Tibial artery (tissue), 4 donors: ENCODE data around the gene SBNO2.
"Not testable (repeated sequence)": the region's sequence is repeated elsewhere in the genome, so short reads cannot be mapped to it uniquely, and the experiment has no call there.

Experiments used
- DNase-seq, 2 donors: peaks; one replicate each; pipeline ENCODE4 v3.0.0-alpha.2; 2019
- H3K27ac ChIP-seq, 2 donors: fragments of 200-600 bp; sonication (generic) in 1 of 2; 1 replicate in 1 of 2; 2 replicates in 1 of 2; pipeline ENCODE4 v1.5.1; 2018 to 2019; ENCODE audit warnings: mild to moderate bottlenecking in 1 of 2
- H3K27me3 ChIP-seq, 2 donors: fragments of 200-600 bp; sonication (generic) in 1 of 2; one replicate each; pipeline versions ENCODE4 v1.5.1 to v1.6.0; 2016 to 2019
- H3K36me3 ChIP-seq, 3 donors: fragments of 200-600 bp; sonication (generic) in 2 of 3; one replicate each; pipeline ENCODE4 v1.5.1; 2016 to 2019; ENCODE audit warnings: mild to moderate bottlenecking in 2 of 3
- H3K4me1 ChIP-seq, 4 donors: fragments of 200-600 bp; sonication (generic) in 2 of 4; 1 replicate in 3 of 4; 2 replicates in 1 of 4; pipeline ENCODE4 v1.5.1; 2016 to 2019
- H3K4me3 ChIP-seq, 2 donors: fragments of 200-600 bp; sonication (generic) in 1 of 2; 1 replicate in 1 of 2; 2 replicates in 1 of 2; pipeline ENCODE4 v1.5.1; 2018 to 2019; ENCODE audit warnings: mild to moderate bottlenecking in 2 of 2
- H3K9me3 ChIP-seq, 3 donors: fragments of 200-600 bp; sonication (generic) in 1 of 3; one replicate each; pipeline ENCODE4 v1.5.1; 2016 to 2019
- CTCF ChIP-seq, 2 experiments: fragments of 200-600 bp in 1 of 2; fragments of 450-650 bp in 1 of 2; IDR thresholded peaks; one replicate each; pipeline ENCODE4 v1.5.1; 2017 to 2019; ENCODE audit warnings: antibody characterized with exemption in 2 of 2, mild to moderate bottlenecking in 1 of 2, moderate library complexity in 1 of 2
- intact Hi-C: fragments of 100-400 bp; cut with DNase I; formaldehyde crosslinking; loops from one replicate; pipeline ENCODE4 v1.15.0; 2023; ENCODE audit warnings: low total_unique reads

SBNO2 gene

GRCh38 chr19:1210227-1210538 is 36.1 kb upstream of the SBNO2 start:
- no peak for TF ChIP-seq CTCF (IDR thresholded peaks at IDR 0.05)
- peaks cover 0 to 69% (median 57%) of the 10 kb centered on the region in 4 donors for H3K4me1 ChIP-seq
- no peaks in the 10 kb centered on the region for H3K9me3 ChIP-seq
- H3K4me3 ChIP-seq: no peak overlapping the region
- peak overlapping the region in 1 of 2 donors; percentile 32 for H3K27ac ChIP-seq
- DNase-seq: no peak
- intact Hi-C loops: no loop called here
- peaks cover 0 to 7% (median 0%) of the 10 kb centered on the region in 3 donors for H3K36me3 ChIP-seq
- H3K27me3 ChIP-seq: no peaks in the 10 kb centered on the region

GRCh38 chr19:1208830-1209229 is 34.8 kb upstream of the SBNO2 start:
- H3K27me3 ChIP-seq, H3K4me3 ChIP-seq, DNase-seq, H3K9me3 ChIP-seq, H3K36me3 ChIP-seq, intact Hi-C loops: not testable (repeated sequence)
- Histone ChIP-seq H3K27ac (peak overlapping the region; percentile 16 to 32), H3K4me1 (peaks cover 0 to 60% (median 48%) of the 10 kb centered on the region in 4 donors)

- H3K36me3 ChIP-seq: peaks cover 0 to 7% (median 0%) of the 10 kb centered on the region in 3 donors
- peak overlapping the region; percentile 88 for H3K27ac ChIP-seq
- no peaks in the 10 kb centered on the region for H3K9me3 ChIP-seq
- DNase-seq: no peak
- no peaks in the 10 kb centered on the region for H3K27me3 ChIP-seq
- intact Hi-C loops: no loop called here
- TF ChIP-seq CTCF (IDR thresholded peaks at IDR 0.05): no peak
- H3K4me3 ChIP-seq: peak overlapping the region; percentile 67 to 76
- peaks cover 0 to 51% (median 35%) of the 10 kb centered on the region in 4 donors for H3K4me1 ChIP-seq
Measured at GRCh38 chr19:1206864-1207450, 32.9 kb upstream of the SBNO2 start.

GRCh38 chr19:1206150-1206863 is 32.2 kb upstream of the SBNO2 start:
- Histone ChIP-seq H3K27me3 (no peaks in the 10 kb centered on the region), H3K9me3 (no peaks in the 10 kb centered on the region), H3K4me1 (peaks cover 0 to 46% (median 30%) of the 10 kb centered on the region in 4 donors), H3K36me3 (peaks cover 0 to 7% (median 0%) of the 10 kb centered on the region in 3 donors), H3K27ac (peak overlapping the region; percentile 88), H3K4me3 (peak overlapping the region; percentile 67 to 76)
- intact Hi-C loops: no loop called here
- TF ChIP-seq CTCF (IDR thresholded peaks at IDR 0.05): no peak
- no peak for DNase-seq

GRCh38 chr19:1205114-1206099 is 31.3 kb upstream of the SBNO2 start, which contains the start of gene STK11:
Gene STK11 (plus strand): TSS chr19:1205778. CDS start chr19:1206914, 1,136 bp downstream.
- Histone ChIP-seq H3K36me3 (peaks cover 0 to 7% (median 0%) of the 10 kb centered on the region in 3 donors), H3K27ac (peak within 1 kb of the TSS; percentile 88), H3K4me3 (peak within 1 kb of the TSS; percentile 67 to 76), H3K9me3 (no peaks in the 10 kb centered on the region), H3K4me1 (peaks cover 0 to 39% (median 26%) of the 10 kb centered on the region in 4 donors), H3K27me3 (no peaks in the 10 kb centered on the region)
- intact Hi-C loops: no loop called here
- peak; percentile 97 to 99 for DNase-seq
- no peak for TF ChIP-seq CTCF (IDR thresholded peaks at IDR 0.05)

GRCh38 chr19:1200614-1201013 is 26.5 kb upstream of the SBNO2 start:
- H3K36me3 ChIP-seq, H3K4me1 ChIP-seq, H3K4me3 ChIP-seq, intact Hi-C loops, H3K27me3 ChIP-seq, DNase-seq, H3K27ac ChIP-seq, H3K9me3 ChIP-seq: not testable (repeated sequence)
